ENCODE results near the gene EIF4E1B.

DNA sequence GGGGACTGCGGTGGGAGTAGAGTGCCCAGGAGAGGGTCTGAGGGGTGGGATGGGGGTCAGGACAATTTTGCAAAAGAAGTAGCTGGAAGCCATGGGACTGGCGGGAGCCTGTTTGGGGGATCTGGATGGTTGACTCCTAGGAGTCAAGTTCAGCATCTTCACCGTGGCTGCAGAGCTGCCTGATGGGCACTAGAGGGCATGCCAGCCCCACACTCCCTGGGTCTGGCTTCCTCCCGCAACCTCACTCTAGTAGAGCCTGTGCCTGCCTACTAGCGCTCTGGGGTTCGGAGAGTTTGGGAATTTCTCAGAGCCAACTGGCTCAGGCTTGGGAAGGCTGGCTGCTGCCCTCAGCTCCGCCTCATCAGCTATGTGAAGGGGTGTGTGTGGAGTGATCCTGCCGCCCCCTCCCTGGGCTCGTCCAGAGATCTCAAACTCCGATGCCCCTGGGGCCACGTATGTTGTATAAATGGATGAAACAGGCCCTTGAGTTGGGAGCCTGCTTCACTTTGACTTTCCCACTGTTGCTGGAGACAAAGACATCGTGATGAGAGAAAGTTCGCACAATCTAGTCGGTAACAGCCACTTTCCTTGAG lies 27.6 kb downstream of the EIF4E1B start:
- TF ChIP-seq EZH2 (IDR thresholded peaks at IDR 0.05; ENCODE audit: insufficient read depth, poor library complexity, severe bottlenecking) (no peak), EZH2phosphoT487 (IDR thresholded peaks at IDR 0.05; ENCODE audit: insufficient read depth, low read depth) (no peak)

All from GM23248 (cell line).